Tibial nerve (tissue), 3 donors: ENCODE measurements around the gene ALDH3B1.

Experiments
- EP300 ChIP-seq, 2 donors: sonication (generic); formaldehyde crosslinking; IDR thresholded peaks; one replicate each; pipeline ENCODE4 v1.6.1; 2017; ENCODE audit warnings: antibody characterized with exemption in 2 of 2, mild to moderate bottlenecking in 1 of 2
- POLR2A ChIP-seq, 2 donors: fragments of 450-650 bp; IDR thresholded peaks; one replicate each; pipeline ENCODE4 v1.6.1; 2017; ENCODE audit warnings: antibody characterized with exemption in 2 of 2, mild to moderate bottlenecking in 2 of 2, moderate library complexity in 2 of 2

- TF ChIP-seq POLR2A (IDR thresholded peaks at IDR 0.05) (no peak), EP300 (IDR thresholded peaks at IDR 0.05) (no peak)
Measured at GRCh38 chr11:68067991-68068390, 57.9 kb downstream of the ALDH3B1 start.
